BJ (cell line): ENCODE data around the gene TMEM31. TPM values are rescaled to one million over a fixed set of nuclear protein-coding genes. Genes with fewer than 3 reads are reported as not detected.

Experiments used
- CTCF ChIA-PET: fragments of 350-600 bp; formaldehyde crosslinking; extraction: SDS; loops from one replicate; lab custom pipeline; 2021; ENCODE audit warnings: antibody characterized with exemption, inconsistent platforms; lab: Yijun Ruan, JAX
- POLR2A ChIA-PET: fragments of 300-600 bp; sonication (Branson Sonifier 250); formaldehyde crosslinking; extraction: SDS; loops from one replicate; lab custom pipeline; 2021; ENCODE audit warnings: antibody characterized with exemption; lab: Charles Lee
- DNase-seq: peaks from one replicate; pipeline ENCODE4 v3.0.0-alpha.2; 2011; ENCODE audit warnings: low read depth
- H3K27me3 ChIP-seq: 2 replicates; pipeline ENCODE4 v1.6.0; 2011; ENCODE audit warnings: low read length; ENCODE audit not compliant: control insufficient read depth, insufficient read depth
- H3K36me3 ChIP-seq: 2 replicates; pipeline ENCODE4 v1.5.1; 2011; ENCODE audit warnings: low read length; ENCODE audit not compliant: control insufficient read depth, insufficient read depth
- H3K4me3 ChIP-seq: 2 replicates; pipeline ENCODE4 v1.5.1; 2011; ENCODE audit warnings: low read depth, mild to moderate bottlenecking, control low read depth, low read length
- polyA plus RNA-seq: library from polyadenylated mRNA; depleted of rRNA; stranded (reverse); fragments of >200 nt; gene quantifications from 2 replicates; pipeline ENCODE4 v1.2.3, GENCODE V29; 2011
- TF ChIP-seq, protein P1 (sequence below): IDR thresholded peaks from 2 replicates; pipeline ENCODE4 v1.5.1; 2011; ENCODE audit warnings: low read depth, mild to moderate bottlenecking, control low read depth, inconsistent platforms, low read length, moderate library complexity; ENCODE audit not compliant: insufficient read depth

The TMEM31 gene
- polyA plus RNA-seq, 1 experiment = 0.16 TPM

DNA sequence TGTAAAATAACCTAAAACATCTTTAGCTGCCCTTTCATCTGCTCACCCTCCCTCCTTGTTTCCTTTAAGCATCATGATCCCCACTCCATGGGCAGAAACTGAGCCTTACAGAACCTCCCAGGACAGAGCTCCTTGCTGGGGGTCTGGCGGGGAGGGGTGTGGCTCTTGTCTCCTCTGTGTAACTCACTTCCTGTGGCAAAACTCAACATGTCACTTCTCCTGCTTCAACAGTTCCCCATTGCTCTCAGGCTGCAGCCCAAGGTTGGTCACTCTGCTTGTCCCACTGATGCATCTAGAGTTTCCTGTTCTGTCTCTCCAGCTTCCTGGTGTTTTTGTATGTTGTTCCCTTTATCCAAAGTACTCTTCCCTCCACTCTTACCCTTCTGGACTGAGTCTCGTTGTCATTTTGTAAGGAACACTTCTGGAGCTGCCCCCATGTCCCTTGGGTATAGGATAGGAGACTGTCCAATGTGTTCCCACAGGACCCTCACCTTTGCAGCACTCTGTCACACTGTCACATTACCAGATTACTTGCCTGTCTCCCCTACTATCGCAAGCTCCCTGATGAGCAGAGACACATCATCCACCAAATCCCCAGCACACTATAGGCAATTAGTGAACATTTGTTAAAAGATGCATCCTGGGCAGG is 19.6 kb downstream of the TMEM31 start:
- TF ChIP-seq, protein P1, sequence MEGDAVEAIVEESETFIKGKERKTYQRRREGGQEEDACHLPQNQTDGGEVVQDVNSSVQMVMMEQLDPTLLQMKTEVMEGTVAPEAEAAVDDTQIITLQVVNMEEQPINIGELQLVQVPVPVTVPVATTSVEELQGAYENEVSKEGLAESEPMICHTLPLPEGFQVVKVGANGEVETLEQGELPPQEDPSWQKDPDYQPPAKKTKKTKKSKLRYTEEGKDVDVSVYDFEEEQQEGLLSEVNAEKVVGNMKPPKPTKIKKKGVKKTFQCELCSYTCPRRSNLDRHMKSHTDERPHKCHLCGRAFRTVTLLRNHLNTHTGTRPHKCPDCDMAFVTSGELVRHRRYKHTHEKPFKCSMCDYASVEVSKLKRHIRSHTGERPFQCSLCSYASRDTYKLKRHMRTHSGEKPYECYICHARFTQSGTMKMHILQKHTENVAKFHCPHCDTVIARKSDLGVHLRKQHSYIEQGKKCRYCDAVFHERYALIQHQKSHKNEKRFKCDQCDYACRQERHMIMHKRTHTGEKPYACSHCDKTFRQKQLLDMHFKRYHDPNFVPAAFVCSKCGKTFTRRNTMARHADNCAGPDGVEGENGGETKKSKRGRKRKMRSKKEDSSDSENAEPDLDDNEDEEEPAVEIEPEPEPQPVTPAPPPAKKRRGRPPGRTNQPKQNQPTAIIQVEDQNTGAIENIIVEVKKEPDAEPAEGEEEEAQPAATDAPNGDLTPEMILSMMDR = no peak
- no peak for DNase-seq
- Histone ChIP-seq H3K4me3 (no peak overlapping the region), H3K27me3 (no peaks in the 10 kb centered on the region), H3K36me3 (no peaks in the 10 kb centered on the region)
- POLR2A ChIA-PET = no interaction called here
- CTCF ChIA-PET = interaction anchor here (0.9 to 2.3 kb wide), 2 partner anchors 18 to 45 kb away, joined by 3 to 8 read pairs; no protein-coding TSS in a partner anchor

DNA sequence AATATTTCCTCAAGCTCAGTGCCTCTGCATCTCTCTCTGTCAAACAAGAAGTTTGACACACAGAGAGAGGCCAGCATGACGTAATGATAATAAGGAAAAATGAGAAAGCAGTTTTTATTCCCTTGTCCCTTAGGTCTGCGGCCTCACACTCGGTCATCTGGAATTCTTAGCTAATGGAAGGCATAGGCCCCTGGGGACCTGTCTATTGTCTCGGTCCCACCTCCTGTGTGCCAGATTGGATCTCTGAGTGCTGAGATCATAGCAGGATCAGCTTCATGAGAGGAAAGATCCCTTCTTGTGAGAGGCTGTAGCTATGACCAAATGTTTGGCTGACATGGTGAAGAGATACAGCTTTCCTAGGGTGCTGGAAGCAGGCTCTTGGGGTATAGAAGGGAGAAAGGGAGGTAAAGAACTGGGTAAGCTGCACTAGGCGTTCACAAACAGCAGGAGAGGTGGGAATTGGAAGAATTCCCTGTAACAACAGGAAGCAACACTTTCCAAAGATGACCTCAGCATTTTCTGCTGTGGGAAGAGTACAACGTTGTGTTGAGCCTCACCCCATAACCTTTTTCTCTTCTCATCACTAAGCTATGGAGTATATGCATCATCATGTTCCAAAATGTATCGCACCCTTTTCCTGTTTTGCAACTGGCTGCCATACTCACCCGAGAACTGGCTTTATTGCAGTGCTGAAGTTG is 20.2 kb downstream of the TMEM31 start:
- CTCF ChIA-PET = interaction anchor here (0.9 to 2.3 kb wide), 3 partner anchors 12 to 44 kb away, joined by 3 to 8 read pairs (median 3); no protein-coding TSS in a partner anchor
- no peak for DNase-seq
- H3K27me3 ChIP-seq = no peaks in the 10 kb centered on the region
- no peak overlapping the region for H3K4me3 ChIP-seq
- TF ChIP-seq, protein P1 = no peak
- no peaks in the 10 kb centered on the region for H3K36me3 ChIP-seq
- POLR2A ChIA-PET = no interaction called here

DNA sequence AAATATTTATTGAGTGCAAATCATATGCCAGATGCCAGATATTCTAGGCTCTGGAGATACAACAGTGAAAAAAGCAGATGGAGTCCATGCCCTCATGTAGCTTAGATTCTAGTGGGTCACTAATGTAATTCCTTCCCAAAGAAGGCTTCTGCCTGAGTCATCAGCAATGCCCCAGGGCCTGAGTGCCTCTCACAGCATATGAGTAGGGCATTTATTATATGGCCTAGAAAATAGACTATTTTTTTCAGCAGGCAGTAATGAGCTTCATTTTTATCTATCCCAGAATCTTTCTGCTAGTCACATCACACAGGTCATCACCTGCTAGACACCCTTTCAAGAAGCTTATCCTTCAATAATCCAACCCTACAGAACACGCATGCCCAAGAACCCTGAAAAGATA is 22.3 kb downstream of the TMEM31 start:
- no peaks in the 10 kb centered on the region for H3K27me3 ChIP-seq
- POLR2A ChIA-PET = no interaction called here
- DNase-seq = no peak
- no peak overlapping the region for H3K4me3 ChIP-seq
- TF ChIP-seq, protein P1 = no peak
- CTCF ChIA-PET = no interaction called here
- no peaks in the 10 kb centered on the region for H3K36me3 ChIP-seq

DNA sequence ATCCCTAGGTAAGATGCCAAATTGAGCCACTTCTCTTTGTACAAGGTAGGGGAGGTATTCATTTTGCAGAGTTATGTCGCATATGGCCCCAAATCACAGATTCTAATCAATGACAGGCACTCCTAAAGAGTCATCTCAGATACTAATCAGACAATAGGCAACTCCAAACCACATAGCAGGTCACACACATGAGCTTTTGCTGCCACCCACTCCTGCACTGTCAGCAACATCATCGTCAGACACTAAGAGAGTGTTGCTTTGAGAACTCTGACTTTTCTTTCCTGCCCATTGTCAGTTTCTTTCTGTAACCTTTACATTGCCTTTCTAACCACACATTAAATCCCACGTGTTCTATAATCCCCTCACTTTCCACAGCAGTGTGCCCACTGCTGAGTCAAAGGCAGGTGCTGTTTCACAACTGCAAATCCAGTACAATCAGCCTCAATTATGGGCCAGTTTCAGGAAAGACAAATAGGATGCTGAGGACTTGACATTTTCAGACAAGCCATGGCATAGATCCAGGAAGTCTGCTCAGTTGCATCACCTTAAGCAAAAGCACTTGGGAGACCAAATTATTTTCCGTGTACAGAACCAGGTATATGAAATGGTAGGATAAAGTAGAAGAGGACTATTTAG is 23.5 kb downstream of the TMEM31 start:
- no peak for DNase-seq
- ChIA-PET CTCF (no interaction called here), POLR2A (no interaction called here)
- H3K27me3 ChIP-seq = no peaks in the 10 kb centered on the region
- no peaks in the 10 kb centered on the region for H3K36me3 ChIP-seq
- H3K4me3 ChIP-seq = no peak overlapping the region
- TF ChIP-seq, protein P1 = no peak

DNA sequence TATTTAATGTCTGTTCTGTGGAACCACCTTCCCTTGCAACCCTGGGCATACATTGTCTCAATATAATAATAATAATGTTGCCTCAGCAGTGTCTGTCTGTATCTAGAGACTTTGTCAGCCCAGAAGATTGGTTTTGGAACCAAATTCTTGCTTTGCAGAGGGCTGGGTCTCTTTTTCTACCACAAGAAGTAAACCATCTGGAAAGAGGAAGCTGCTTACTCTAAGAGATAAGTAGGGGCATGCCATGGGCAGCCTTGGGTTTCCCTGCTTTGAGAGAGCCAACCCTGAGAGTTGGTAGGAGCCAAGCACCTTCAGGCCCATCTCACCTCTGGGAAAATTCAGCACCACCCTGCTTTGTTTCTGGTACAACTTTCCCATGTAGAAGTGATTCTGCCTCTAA is 27.0 kb downstream of the TMEM31 start:
- POLR2A ChIA-PET = no interaction called here
- CTCF ChIA-PET = no interaction called here
- Histone ChIP-seq H3K27me3 (no peaks in the 10 kb centered on the region), H3K4me3 (no peak overlapping the region), H3K36me3 (no peaks in the 10 kb centered on the region)
- DNase-seq = no peak
- TF ChIP-seq, protein P1 = no peak
